Activated CD8-positive, alpha-beta memory T cell treated with anti-CD3 and anti-CD28 coated beads for 1 hour (primary cell): ENCODE measurements around the gene DUSP22.
"Not testable (repeated sequence)": the region's sequence is repeated elsewhere in the genome, so short reads cannot be mapped to it uniquely, and the experiment has no call there.

Experiments
- DNase-seq, 2 donors: peaks; one replicate each; pipeline ENCODE4 v3.0.0-alpha.2; 2020; ENCODE audit warnings: low read depth in 1 of 2; ENCODE audit errors: extremely low read depth in 1 of 2

Gene DUSP22

DNA sequence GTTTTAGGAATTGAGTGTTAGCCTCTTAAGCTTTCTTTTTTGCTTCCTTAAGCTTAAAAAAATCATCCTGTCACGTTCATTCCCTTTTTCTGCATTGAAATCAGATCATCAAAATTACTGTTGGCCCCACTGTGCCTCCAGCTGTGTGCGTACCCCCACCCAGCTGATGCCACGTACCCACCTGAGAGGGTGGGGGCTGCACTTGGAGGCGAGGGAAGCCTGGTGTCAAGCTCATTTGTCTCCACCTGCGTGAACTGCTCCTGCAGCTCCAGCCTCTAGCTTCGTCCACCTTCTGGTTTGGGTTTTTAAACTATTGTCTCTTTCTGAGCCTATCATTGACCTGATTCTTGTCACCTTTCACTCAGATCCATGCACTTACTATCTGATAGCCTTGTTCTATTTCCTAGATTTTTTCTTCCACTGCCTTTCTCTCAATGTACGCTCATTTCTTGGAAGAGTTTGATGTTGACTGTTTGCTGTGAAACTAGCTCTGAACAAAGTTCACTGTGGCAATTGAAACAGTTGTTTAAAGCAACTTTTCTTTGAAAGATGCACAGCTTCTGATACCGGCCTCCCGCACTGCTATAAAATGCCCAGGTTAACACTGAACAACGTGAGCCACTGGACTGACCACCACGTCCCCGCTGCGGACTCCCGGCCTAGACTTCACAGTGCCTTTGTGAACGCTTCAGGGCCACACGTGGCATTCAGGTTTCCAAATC lies 69.3 kb downstream of the DUSP22 start:
- no peak for DNase-seq

DNA sequence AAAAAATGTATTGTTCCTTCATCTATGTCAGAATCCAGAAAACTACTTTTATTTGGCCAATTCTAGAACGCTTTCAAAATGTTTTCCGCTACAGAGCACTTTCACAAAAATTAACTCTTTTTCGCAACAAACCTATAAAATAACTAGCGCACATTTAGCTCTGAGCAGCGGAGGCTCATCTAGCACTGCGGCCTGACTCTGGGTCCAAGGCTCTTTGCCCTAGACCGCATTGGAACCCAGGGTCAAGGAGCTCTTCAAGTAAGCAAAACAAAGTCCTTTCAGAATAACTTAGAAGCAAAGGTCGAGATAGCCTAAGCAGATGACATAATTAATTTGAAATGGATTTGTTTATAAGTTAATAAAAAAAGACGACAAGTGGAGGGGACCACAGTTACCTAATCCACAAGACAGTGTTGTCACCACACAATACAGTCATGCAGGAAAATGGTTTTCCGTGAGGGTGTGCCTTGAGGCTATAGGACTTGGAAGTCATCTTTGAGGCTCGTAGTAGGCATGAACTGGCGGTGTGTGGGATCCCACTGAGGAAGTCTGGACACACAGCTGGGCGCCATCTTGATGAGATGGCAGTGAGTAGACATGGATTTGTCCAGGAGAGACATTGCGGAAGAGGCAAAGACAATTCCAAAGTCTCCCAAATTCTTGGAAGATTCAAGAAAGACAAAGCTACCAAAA lies 70.1 kb downstream of the DUSP22 start:
- DNase-seq = no peak

DNA sequence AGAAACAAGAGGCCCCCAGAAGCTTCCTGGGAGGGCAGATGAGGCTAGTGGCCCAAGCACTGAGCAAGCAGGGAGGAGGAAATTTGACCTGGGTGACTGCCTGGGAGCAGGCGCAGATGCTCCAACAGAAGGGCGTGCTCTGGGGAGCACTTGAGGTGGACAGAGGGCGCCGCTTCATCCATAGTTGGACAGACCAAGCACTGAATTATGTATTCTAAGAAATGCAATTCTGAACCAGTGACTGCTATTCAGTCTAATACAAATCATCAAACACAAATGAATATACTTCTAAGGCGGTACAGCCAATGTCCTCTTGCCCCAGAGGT lies 70.6 kb downstream of the DUSP22 start:
- no peak for DNase-seq

DNA sequence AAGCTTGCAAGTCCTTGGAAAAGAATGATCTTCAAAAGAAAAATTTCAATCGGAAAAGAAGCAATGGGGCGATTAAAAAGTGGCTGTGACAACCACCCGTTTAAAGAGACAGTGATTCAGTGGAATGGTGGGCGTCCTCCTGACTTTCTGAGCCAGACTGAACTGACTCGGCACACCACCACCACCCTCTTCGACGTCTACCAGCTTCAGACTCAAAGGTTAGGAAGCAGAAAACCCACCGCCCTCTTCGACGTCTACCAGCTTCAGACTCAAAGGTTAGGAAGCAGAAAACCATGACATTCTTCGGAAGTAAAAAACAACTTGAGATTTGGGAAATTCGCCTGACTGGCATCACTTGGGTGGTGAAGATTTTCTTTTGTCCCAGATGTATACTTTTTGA lies 71.0 kb downstream of the DUSP22 start:
- no peak for DNase-seq

DNA sequence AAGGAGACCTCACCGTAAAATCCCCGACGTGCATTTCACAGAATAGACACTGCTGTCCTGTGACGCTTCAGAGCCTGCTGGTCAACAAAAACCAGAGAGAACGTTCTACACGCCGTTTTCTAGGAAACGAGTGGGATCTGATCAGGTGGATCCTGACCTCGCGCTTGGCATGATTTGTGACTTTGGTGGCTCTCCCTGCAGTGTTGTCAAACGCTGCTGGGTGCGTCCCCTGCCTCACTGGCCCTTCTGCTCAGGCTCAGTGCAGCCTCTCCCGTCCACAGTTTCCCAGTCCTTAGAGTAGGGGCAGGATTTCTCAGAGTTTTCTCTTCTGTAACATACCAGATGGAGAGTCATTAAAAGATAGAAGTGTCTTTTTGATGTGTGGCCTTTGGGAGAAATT lies 71.6 kb downstream of the DUSP22 start:
- no peak for DNase-seq

DNA sequence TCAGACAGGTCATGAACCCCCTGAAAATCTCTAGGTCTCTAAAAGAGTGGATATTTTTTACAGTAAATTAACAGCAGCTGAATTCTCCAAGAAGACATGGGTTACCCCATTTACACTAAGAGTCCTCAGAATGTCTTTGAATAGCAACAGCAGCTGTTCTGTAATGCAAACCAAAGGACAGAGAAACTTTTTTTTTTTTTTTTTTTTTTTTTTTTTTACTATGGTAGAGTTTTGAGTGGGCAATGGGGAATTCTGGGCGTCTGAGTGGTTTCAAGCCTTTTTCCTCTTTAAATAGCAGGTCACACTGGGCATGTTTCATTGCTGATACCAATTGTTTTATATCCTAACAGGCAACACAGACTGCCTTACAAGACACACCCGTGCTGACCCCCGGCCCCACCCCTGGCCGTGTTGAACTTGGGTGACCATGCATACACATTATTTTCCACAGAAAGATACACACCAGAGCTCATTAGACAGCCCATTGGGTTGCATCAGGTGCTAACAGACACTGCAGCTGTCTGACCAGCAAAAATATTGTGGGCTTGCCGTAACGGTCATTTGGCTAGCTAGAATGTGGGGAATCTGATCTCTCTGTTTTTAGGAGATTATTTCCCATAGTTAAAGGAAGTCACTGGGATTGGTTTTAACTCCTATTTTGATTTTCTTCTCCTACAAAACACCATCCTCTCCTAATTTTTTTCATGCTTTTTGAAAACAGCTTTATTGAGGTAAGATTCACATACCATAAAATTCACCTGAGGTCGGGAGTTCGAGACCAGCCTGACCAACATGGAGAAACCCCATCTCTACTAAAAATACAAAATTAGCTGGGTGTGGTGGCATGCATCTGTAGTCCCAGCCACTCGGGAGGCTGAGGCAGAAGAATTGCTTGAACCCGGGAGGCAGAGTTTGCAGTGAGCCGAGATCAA lies 72.6 kb downstream of the DUSP22 start:
- DNase-seq = no peak

DNA sequence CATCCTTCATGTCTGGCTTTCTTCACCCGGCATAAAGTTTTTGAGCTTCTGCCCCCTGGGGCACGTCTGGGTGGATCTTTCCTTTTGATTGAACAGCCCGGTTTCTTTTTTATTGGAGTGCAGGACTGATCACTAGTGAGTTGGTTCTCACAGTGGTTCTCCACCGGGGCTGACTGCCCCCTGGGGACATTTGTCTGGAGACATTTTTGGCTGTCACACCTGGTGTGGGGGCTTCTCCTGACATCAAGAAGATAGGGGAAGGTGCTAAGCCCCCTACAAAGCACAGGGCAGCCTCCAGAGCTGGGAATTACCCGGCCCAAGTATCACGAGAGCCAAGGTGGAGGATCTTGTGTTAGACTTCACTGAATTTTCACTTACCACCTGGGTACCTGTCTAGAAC lies 73.5 kb downstream of the DUSP22 start:
- no peak for DNase-seq

DNA sequence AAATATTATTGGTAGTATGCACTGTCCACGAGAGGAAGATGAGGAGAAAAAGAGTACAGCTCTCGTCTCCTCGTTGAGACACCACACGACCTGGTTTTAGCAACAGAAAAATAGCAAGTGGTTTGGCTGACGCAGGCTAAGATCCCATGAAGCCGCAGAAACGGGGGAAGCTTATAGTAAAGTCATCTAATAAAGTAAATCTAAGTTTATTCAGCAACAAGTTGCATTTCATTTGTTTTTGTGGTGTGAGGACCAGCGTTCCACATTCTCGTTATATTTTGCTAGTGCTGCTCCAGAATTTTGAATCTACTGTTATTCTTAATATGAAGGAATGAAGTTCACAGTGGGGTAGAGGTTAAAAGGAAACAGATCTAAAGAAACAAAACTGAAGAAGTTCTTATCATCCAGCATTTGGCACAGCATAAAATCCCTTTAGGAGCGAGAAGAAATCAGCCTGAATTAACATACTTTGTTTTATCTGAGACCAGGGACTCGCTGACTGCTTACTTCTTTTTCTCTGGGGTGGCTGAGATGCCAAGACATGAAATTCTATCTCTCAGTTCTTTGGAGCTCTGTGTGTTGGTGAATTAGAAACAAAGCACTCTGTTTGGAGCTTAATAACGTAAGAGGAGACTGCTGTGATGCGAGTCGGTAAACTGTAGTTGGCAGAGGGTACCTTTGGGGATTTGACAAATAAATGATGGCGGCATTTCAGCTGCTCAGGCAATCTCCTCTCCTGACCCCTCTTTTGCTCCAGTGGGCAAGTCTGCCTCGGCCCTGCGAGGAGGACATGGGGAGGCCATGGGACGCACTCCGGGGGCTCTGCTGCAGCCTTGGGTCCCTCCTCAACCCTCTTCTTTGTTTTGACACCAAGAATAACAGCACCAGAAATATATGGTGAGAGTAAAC lies 74.4 kb downstream of the DUSP22 start:
- DNase-seq = no peak

DNA sequence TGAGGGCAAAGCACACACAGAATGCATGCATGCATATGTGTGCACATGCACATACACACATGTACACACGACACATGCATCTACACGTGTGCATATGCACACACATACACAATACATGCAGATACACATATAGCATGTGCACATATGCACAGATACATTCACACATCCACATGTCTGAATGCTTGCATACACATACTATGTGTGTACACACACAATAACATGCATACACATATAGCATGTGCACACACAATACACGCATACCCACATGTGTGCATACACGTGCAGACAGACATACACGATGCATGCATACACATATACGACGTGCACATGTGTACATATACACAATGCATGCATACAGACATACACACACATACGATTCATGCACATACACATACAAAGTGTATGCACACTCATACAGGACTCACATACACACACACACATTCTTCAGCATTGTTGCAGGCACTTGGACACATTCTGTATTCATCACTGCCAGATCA lies 75.1 kb downstream of the DUSP22 start:
- no peak for DNase-seq

DNA sequence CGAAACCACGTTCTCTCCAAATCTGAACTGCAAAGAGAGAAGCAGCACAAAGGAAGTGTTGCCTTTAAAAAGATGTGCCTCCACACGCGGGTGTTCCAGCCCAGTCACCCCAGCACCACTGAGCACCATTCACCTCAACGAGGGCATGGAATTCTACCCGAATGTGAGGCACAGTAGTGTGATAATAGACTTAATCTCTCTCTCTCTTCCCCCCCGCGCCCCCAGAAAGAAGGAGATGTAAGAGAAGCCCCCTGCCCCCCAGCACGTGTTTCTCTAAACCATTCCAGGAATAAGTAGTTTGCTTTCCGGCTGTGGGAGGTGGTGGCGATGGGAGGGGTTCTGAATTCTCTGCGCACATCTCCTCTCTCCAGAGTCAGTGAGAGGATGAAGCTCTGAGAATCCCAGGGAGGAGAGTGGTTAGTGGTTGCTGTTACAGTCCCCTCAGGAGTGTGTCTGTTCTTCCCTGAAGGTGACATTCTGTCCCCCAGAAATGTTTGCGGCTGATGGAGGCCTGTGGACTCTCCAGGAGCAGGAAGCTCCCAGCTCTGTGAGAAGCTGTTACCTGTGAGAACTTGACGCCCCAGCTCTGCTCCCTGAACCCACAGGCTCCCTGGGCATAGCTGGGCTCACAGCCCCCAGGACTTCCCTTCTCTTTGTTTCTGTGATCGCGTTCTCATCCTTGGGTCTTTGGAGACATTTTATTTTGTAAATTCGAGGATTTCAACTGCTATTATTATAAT lies 75.8 kb downstream of the DUSP22 start:
- DNase-seq = no peak

DNA sequence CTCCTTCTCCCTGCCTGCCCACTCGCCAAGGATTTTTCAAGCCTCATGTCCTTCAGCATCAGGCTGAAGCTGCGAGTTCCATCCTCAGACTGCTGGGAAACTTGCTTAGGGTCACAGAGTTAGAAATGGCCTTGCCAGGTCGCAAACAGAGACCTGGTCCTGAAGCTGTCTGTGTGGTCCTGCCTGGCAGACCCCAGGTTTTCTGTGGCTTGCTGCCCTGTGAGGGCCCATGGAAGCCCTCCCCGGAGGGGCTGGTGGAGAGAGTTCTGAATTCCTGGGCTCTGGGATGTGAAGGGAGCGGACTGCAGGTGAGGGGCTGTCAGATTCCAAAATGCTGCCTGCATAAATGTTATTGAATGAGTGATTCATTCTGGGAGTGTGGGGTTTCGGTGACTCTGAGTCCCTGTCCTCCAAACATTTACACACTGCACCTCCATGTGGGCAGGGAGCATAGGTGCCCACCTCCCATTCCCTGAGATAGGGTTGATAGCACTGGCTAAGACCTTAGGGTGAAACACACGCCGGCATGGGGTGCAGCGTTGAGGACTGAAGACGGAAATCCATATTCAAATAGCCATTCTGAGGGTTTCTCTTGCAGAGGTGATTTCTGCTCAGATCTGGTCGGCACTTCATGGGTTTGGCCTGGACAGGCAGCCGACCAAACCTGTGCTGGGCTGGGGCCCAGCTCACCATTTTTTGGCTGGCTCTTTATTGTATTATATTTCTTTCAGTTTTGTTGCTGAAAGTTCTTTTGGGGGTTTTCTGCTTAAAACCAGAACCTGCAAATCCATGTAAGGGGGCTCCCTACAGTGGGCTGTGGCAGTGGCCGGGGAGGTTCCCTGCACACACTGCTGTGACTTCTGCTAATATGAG lies 77.5 kb downstream of the DUSP22 start:
- no peak for DNase-seq

DNA sequence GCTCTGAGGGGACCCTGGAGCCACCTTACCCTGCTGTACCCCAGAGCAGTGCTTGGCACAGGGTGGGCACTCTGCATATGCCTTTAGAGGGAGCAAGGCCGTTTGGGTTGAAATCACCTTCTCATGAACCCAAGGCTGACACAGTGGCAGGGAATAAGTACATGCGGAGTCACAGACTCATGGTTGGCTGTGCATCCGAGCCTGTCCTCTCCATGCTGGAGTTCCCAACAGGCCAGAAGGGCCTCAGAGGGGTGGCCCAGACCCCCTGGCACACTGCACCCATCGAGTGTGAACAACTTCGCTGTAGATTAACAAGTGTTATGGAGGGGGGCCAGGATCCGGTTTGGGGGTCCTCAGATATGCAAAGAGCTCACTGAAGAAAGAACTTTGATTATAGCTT lies 78.3 kb downstream of the DUSP22 start:
- no peak for DNase-seq

DNA sequence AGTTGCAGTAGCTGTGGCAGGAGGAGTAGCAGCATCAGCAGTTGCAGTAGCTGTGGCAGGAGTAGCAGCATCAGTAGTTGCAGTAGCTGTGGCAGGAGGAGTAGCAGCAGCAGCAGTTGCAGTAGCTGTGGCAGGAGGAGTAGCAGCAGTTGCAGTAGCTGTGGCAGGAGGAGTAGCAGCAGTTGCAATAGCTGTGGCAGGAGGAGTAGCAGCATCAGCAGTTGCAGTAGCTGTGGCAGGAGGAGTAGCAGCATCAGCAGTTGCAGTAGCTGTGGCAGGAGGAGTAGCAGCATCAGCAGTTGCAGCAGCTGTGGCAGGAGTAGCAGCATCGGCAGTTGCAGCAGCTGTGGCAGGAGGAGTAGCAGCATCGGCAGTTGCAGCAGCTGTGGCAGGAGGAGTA lies 79.6 kb downstream of the DUSP22 start:
- not testable (repeated sequence) for DNase-seq

DNA sequence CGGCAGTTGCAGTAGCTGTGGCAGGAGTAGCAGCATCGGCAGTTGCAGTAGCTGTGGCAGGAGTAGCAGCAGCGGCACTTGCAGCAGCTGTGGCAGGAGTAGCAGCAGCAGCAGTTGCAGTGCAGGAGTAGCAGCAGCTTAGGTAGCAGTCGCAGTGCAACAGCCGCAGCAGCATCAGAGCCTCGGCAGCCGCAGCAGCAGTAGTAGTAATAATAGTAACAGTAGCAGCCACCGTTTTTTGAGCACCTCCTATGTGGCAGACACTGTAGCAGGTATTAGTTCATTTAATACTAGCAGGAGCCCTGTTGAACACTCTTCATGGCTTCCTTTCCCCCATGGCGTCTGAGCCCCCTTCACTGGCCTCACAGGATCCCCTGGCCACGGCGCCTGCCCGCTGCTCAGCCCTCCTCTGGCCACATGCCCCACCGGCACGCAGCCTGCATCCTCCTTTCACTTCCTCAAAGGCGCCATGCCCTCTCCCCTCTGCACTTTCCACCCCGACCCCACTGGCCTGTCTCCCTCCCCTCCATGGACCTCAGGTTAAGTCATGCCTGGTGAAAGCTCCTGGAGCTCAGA lies 80.1 kb downstream of the DUSP22 start:
- no peak for DNase-seq

DNA sequence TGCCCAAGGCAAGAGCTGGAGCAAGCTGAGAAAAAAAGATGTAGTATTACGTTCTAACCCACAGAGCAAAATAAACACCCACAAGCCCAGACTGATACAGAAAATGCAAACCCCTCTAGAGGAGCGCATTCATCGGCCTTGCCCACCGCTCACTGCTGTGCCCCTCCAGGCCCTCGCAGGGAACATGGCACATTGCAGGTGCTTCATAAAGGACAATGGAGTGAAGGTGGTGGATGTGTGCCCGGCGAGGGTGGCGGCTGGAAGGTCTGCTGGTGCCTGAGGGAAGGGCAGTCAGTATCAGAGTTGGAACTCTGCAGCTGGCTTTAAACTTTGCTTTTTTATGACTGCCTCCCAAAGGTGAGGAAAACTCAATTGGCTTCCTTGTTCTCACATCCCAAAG lies 80.7 kb downstream of the DUSP22 start:
- no peak for DNase-seq

DNA sequence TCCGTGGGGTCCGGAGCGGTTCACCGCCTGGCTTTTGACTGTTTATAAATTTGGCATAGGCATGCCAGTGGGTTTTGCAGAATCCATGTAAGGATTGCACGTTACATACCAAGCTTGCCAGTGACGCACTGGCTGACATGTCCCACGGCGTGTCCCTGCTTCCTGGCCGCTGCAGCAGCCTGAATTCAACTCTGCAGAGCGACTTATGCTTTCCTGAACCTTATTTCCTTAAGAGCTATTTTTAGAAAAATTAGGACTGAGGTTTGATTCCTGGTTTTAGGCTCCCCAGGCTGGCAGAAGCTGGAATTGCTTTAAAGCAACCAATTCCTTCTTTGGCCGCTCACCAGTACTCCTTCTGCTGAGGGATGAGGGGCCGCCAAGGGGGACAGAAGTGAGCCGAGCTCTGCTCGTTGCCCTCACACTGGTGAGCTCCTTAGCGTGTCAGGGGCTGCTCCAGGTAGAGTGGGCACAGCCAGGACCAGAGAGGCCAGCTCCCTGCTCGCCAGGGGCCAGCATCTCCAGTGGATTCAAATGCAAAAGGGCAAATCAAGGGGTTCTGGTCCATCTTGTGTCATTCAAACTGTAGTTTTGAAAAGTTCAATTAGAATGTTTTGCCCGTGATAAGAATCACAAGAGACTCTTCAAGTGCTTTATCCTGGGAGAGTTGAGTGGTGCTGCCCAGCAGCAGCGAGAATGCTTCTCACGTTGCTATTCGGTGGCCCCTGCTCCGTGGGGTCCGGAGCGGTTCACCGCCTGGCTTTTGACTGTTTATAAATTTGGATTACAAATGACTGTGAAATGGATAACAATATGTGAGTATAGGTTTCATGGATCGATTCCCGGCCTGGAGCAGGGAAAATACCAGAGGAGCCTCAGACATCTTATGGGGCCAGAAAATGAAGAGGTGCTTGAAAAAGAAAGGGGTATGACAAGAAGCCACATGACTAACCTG lies 81.8 kb downstream of the DUSP22 start:
- DNase-seq = no peak

DNA sequence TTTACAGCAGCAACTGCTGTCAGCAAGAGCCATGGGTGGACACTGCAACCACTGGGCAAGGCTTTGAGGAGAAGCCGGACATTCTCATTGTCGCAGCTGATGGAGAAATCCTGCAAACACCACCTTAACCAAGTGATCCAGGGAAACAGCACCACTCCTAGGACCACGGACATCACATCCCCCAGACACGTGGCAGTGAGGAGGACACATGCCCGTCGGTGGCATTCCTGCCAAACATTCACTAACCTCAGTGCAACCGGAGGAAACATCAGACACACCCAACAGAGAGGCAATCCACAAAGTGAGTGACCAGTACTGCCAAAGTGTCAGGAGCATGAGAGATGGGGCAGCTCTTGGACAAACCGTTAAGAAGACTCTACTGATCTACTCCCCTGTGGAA lies 82.7 kb downstream of the DUSP22 start:
- no peak for DNase-seq
